ENCODE results near the gene EFEMP1.

GRCh38 chr2:55943466-55943865, 19.9 kb upstream of the EFEMP1 start:
- no peak for TF ChIP-seq CTCF (conservative IDR thresholded peaks at IDR 0.05; ENCODE audit: low read length)
- no peak for TF ChIP-seq EZH2phosphoT487 (IDR thresholded peaks at IDR 0.05; ENCODE audit: borderline replicate concordance, low read depth, low read length)
